T follicular helper cell (primary cell): ENCODE data around the gene GTF2F2.

Experiments
- DNase-seq: peaks from one replicate; pipeline ENCODE4 v3.0.0-alpha.2; 2020; ENCODE audit warnings: low read depth

GTF2F2 gene

DNA sequence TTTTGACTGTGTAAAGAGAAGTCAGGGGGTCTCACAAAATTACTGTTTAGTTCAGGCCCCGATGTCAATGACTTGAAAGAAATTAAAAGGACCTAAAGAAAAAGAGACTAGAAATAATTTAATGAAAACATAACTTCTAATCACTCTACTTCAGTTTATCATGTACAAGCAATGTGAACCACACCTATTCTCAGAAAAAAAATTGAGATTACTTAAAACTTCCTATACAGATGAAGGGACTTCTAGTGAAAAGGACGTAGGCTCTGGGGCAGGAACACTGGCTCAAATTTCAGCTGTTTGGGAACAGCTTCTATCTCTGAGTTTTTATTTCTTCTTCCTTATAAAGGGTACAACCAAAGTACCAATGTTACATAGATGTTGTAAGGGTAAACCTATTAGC, 182.7 kb downstream of the GTF2F2 start:
- DNase-seq: no peak

GRCh38 chr13:45303866-45304265, 183.6 kb downstream of the GTF2F2 start:
- DNase-seq: no peak

- DNase-seq: no peak
Measured at GRCh38 chr13:45305079-45305478, 184.8 kb downstream of the GTF2F2 start.

DNA sequence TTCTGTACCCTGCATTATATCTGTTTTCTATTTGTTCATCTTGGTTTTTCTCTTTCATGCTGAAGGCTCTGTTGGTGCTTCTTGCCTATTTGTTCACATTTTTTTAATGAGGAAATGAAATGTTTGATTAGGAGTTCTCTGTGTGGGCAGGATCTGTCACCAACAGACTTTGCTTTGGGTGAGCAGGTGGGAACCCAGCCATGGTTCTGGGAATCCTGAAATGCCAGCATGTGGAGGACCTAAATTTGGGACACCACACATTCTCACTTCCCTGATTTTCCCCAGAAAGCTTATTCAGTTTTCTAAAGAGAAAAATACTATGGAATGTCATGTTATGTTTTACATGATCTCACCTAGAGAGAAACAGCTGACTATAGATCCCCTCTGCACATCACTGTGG, 186.7 kb downstream of the GTF2F2 start:
- no peak for DNase-seq

- no peak for DNase-seq
Measured at GRCh38 chr13:45310341-45311131, 190.2 kb downstream of the GTF2F2 start.

DNA sequence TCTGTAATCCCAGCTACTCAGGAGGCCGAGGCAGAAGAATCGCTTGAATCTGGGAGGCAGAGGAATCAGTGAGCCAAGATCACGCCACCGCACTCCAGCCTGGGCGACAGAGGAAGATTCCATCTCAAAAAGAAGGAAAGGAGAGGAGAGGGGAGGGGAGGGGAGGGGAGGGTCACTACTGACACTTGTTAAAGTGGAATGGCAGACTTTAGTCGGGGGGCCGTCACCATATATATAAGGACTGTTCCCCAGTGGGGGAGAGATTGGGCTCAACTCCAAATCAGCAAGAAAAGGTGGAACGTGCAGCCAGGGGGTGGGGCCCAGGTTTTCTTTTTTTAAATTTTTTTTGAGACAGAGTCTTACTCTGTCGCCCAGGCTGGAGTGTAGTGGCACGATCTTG, 194.5 kb downstream of the GTF2F2 start:
- DNase-seq: no peak

DNA sequence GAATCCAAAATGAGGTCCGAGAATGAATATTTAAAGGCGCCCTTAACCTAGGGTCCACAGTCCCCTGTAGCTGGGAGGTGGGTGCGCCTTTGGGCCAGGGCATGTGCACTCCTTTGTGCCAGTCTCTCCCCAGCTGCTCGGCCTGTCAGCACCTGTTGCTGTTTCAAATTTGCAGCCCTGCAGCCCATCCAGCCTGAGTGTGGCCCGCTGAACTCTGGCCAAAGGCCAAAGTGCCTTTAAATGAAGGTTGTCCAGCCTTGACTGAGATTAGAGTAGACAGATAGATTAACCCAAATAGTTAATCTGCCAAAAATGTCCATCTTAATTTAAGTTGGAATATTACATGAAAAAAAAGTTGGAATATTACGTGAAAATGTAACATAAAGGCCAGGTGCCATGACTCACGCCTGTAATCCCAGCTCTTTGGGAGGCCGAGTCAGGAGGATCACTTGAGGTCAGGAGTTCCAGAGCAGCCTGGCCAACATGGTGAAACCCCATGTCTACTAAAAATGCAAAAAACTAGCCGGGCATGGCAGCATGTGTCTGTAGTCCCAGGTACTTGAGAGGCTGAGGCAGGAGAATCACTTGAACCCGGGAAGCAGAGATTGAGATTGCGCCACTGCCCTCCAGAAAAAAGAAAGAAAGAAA, 195.3 kb downstream of the GTF2F2 start:
- no peak for DNase-seq

DNA sequence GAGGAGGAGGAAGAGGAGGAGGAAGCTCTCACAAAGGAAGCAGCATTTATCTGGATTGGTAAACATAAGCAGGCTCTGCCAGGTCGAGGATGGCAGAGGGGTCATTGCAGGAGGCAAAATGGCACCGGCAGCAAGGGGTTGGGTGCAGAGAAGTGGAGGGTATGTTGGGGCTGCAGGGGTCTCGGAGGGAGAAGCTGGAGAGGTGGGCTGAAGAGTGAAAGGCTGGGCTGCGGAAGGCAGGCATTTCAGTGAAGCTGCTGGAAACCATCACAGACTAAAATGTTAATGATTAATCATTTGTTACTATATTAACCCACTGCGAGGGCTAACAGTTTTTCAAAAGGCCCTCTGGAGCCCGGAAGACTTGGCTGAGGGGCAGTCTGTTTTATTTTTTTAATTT, 196.0 kb downstream of the GTF2F2 start:
- DNase-seq: no peak

- no peak for DNase-seq
Measured at GRCh38 chr13:45316996-45317395, 196.7 kb downstream of the GTF2F2 start.

- no peak for DNase-seq
Measured at GRCh38 chr13:45320876-45321629, 200.7 kb downstream of the GTF2F2 start.

DNA sequence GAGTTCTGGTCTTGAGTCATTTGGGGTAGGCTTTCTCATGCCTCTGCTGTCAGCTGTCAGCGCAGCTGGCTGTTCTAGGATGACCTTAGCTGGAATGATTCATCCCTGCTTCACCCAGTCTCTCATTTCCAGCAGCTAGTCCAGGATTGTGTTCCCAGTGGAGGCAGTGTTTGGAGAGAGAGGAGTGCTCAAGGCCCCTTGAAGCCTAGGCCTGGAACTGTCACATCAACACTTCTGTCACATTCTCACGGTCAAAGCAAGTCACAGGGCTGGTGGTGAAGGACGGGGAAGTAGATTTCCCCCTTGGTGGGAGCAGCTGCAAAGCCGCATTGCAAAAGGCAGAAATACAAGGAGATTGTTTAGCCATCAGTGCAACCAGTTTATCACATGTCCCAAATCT, 205.5 kb downstream of the GTF2F2 start:
- no peak for DNase-seq

- no peak for DNase-seq
Measured at GRCh38 chr13:45327253-45327955, 207.1 kb downstream of the GTF2F2 start.

- DNase-seq: no peak
Measured at GRCh38 chr13:45328661-45329111, 208.4 kb downstream of the GTF2F2 start.

- DNase-seq: no peak
Measured at GRCh38 chr13:45331123-45331619, 210.9 kb downstream of the GTF2F2 start.

DNA sequence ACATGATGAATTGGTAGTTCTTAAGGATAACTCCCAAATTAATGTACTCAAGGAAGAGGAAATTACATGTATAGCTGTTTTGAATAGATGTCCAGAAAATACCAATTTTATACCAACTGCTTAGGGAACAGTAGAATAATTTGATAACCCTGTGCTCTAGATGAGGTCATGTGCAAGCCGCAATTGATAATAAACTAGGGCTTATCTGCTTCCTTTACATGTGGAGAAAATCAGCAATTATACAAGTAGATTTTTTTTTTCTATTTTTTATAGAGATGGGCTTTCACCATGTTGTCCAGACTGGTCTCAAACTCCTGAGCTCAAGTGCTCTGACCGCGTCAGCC, 211.4 kb downstream of the GTF2F2 start:
- no peak for DNase-seq

DNA sequence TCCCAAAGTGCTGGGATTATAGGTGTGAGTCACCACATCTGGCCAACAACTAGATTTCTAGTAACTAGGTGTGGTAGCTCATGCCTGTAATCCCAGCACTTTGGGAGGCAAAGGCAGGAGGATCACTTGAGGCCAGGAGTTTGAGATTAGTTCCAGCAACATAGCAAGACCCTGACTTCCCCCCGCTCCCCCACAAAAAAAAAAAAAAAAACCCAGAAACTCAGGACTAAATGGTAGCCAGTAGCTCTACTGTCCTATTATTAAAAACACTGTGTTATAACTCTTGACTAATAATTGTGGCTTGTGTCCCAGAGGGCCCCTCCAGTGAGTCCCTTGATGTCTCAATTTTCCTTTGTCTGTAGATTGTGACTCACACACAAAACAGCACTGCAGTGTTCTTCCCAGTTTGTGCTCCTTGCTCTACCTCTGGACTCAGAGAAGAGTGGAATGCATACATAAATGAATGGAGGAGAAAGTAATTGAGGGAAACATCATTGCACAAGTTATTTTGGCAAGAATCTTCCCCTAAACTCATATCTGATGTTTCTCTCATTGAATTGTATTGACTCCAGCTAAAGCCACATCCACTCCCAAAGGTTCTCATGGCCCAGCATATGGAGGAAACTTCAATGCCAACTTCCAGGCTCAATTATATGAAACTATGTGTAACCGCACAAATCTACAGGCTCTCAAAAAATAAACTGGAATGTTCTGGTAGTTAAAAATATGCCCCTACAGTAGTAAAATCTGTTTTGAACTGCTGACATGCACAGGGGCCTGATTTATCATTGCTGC, 211.9 kb downstream of the GTF2F2 start:
- DNase-seq: no peak

- no peak for DNase-seq
Measured at GRCh38 chr13:45332831-45333219, 212.5 kb downstream of the GTF2F2 start.

DNA sequence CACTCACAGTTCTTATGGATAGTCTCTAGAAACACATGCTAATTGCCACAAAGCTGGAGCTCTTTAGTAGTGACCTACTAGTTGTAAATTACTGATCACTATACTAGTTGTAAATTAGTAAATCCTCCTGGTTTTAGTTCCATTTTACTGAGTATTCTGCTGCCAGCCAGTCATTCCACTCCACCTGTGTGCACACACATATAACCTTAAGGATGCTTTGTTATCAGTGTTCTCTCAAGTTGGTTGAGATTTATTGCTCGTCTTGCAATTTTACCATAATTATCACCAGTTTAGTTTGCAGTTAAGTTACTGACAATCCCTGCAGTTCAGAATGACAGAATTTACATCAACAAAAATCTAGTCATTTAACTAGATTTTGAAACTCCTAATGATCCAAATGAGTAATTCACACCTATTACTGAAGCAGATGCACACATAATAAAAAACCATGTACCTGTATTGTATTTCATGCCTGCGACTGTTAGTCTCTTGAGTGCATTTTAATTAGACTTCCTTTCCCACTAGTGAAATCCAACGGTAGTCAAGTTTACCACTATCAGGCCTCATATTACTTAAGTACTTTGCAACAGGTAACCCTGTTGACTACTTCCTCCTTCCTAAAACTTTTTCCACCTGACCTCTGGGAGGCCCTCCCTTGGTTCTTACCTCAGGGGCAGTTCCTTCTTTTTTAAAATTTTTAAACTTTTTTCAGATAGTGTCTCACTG, 213.1 kb downstream of the GTF2F2 start:
- DNase-seq: no peak
